NCI-H2107 (cell line): ENCODE measurements around the gene RCL1.

Source experiments
- DNase-seq: peaks from one replicate; lab custom pipeline; 2025; lab: John Stamatoyannopoulos, UW

Gene RCL1

DNA sequence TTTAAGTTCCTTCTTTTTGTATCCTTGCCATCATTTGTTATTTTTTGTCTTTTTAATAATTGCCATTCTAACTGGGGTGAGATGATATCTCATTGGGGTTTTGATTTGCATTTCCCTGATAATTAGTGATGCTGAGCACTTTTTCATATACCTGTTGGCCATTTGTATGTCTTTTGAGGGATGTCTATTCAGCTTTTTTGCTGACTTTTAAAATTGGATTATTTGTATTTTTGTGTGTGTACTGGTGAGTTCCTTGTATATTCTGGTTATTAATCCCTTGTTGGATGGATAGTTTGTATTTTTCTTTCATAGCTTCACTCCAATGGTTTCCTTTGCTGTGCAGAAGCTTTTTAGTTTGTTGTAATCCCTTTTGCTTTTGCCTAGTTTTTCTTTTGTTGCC, 19.1 kb downstream of the RCL1 start:
- no peak for DNase-seq

DNA sequence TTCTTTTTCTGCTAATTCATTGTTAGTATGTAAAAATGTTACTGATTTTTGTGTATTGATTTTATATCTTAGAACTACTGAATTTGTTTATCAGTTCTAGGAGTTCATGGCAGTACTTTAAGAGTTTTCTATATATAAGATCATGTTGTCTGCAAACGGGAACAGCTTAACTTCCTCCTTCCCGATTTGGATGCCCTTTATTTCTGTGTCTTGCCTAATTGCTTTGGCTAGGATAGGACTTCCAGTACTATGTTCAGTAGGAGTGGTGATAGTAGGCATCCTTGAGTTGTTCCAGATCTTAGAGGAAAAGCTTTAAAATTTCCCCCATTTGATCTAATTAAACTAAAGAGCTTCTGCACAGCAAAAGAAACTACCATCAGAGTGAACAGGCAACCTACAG, 20.1 kb downstream of the RCL1 start:
- no peak for DNase-seq

DNA sequence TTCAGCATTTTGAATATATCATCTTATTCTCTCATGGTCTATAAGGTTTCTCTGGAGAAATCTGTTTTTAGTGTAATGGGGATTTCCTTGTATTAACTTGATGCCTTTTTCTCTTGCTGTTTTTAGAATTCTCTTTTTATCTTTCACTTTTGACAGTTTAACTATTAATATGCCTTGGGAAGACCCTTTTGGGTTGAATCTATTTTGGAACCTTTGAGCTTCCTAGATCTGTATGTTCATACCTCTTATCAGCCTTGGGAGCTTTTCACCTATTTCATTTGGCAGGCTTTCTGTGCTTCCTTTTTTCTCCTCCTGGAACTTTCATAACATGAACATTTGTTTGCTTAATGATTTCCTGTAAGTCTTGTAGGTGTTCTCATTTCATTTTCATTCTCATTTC, 22.2 kb downstream of the RCL1 start:
- DNase-seq: no peak

DNA sequence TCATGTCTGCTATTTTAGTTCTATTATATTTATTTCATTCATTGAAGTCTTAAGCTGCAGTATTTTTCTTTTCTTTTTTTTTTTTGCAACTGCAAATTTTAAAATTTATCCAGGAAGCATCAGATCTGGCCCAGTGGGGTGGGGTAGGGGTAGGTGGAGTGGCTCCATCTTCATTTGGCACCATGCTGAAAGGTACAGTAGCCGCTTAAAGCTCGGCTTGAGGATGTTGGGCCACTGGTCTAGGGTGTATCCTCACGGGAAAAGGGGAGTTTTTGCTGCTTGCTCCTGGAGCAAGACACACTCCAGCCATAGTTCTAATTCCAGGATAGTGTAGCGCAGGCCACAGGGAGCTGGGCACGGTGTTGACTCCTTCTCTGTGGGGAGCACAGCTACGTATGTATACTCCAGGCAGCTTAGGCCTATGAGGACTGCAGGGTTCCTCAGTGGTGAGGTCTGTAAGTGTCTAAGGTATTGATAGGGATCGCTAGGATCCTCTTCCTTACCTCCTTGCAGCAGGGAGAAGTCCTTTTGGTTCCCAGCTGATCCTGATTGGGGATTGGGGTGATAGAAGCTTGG, 22.7 kb downstream of the RCL1 start:
- DNase-seq: no peak

DNA sequence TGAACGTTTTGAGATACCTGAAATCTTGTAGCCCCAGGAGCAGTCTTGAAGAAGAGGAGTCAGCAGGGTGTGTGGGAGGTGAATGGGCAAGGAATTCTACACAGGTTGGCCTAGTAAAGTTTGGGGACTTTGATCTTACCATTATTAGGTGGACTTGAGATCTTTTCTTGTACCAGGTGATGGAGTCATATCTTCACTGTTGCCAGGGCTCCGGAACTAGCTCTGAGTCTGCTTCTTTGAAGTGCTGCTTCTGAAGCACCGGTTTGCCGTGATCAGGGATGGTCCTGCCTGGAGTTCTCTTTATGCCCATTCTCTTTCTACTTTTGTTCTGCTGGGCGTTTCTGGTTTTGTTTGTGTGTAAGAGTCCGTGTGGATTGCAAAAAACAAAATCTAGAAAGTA, 27.4 kb downstream of the RCL1 start:
- DNase-seq: no peak

DNA sequence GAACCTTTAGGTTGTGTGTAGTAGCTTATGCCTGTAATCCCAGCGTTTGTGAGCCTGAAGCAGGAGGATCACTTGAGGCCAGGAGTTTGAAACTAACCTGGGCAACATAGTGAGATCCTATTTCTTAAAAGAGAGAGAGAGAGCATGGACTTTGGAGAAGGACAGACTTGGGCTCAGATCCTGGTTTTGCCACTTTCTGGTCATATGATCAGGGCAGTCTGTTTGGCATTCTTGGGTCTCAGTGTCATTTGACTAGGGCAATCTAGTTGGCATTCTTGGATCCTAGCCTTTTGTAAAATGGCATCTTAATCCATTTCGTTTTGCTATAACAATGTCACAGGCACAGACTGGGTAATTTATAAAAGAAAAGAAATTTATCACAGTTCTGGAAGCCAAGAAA, 28.4 kb downstream of the RCL1 start:
- no peak for DNase-seq

DNA sequence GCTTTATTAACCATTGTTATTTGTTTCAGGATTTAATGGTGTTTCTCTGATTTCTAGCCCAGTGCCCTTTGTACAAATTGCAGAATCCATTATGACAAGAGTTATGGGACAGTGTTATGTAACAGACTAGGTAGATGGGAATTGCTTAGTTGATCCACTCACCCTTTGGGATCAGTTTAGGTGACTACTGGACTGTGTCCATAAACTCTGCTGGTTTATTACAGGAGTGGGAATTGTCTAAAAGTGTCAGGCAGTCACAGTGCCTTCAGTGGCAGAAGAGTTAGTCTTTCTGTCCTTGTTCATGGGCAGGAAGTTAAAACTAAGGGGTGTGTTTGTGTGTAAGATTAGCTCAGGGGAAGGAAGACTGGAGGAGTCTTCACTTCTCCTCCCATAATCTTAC, 29.3 kb downstream of the RCL1 start:
- DNase-seq: no peak

DNA sequence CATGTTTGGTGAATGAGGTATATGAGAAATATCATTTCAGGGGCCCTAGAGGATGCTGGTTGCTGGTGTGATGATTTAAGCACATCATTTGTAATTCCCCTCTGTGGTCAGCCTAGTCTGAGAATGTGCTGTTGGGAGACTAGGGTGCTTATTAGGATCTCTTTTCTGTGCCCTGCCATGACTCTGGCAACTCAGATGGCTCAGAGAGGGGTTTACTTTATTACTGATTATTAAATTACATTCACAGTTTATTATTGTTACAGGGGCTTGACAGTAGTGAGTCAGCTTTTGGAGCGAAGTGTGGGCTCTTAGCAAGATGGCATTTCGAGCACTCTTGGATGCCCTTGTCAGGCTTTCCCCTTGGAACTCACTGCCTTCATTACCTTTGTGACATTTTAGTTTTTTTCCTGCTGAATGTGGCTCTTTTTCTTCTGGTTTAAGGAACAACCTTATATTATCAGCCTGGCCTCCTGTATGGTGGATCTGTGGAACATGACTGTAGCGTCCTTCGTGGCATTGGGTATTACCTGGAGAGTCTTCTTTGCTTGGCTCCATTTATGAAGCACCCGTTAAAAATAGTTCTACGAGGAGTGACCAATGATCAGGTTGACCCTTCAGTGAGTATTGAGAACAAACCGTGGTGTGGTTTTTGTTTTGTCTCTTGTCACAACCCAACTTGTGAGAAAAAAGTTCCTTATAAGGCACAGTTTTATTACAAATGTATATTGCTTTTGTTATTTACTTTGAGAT, 33.8 kb downstream of the RCL1 start:
- no peak for DNase-seq

DNA sequence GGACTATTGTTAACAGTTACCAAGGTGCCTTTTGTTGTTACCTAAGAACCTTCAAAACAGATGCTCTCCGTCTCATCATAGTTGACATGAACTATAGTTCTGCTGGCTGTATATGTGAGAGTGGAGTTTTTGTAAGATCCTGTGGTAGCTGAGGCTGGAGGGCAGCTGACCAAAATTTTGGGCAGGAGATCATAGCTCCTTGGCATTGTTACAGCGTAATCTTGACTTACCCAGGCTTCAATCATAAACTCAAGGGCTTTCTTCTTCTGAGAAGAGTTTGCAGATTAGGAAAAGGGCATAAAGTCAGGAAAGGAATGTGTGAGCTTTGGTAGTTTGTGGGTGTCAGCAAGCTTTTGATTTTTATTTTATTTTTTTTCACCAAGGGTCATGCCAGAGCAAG, 34.5 kb downstream of the RCL1 start:
- DNase-seq: no peak

DNA sequence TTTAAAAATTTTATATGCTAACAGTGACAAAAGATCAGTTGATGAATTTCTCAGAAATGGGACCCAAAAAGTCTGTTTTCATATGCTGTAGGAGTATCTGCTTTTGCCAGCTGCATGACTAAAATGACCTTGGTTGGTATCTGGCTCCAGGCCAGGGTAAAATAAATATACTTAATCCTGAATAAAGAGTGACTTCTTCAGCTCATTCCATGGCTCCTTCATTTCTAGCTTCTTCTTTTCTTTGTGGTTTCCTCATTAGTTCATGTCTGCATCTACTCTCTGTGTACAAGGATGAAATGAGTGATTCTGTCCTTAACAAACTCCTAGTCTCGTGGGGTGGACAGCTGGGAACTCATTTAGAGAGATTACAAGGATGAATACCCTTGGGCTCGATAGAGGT, 36.0 kb downstream of the RCL1 start:
- no peak for DNase-seq

DNA sequence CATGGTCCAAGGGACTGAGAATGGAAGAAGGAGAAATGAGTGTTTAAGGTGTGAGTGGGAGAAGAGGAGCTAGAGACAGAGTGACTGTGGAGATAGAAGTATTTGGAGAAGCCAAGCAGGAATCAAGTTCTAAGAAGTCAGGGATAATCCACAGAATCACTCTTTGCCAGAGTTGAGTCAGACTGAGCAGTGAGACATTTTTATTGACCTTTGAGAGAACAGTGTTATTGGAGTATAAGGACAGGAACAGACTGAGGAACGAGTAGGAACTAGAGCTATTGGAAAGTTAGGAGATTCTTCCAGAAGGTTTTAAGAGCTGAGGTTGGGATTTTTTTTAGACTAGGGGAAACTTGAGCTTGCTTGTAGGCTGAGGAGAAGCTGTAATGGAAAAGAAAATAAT, 37.2 kb downstream of the RCL1 start:
- no peak for DNase-seq

DNA sequence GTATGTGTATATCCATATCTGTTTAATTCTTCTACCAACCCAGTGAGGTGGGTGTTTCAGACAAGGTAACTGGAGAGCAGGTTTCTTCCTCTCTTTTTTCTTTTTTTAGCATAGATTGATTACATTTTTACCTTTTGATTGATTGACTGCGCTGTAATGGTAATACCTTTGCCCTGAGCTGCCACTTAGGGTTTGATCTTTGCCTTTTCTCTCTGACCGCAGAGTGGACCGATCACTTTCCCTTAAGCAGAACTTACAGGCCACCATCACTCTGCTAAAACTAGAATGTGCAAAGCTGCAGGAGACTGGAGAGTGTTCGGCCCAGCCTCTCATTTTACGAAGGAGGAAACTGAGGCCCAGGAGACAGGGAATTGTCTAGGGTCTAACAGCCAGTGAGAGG, 38.0 kb downstream of the RCL1 start:
- DNase-seq: no peak

DNA sequence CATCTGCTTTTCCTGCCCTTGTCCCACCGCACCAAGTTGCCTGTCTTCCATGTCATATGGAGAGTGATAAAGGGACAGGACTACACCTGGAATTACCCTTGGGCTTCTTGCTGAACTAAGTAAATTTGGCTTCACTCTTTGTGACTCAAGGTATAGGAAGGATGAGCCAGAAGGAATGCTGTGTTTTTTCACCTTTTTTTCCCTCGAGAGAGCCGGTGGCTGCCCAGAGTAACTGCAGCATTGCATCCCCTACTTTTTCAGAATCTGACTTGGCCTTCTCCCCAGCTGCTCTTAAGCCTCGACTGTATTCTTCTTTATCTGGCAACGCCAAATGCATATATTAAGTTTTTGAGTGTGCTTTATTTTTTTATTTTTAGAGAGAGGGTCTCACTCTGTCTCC, 38.4 kb downstream of the RCL1 start:
- no peak for DNase-seq

DNA sequence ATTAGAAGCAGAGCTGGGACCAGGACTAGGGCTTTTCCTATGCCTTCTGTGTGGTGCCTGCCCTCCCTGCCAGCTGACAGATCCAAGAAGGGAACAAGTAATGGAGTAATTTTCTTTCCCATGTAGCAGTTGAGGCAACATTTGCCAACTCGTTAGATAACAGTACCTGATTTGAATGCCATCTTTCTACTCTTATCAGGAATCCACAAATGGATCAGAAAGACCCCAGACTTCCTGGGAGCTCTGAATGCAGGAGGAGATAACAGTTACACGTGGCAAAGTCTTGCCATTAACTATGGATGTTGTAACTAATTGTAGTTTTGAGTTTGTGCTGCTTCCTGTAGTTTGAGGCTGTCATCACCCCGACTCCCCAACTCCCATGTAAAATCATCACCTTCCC, 39.2 kb downstream of the RCL1 start:
- no peak for DNase-seq

DNA sequence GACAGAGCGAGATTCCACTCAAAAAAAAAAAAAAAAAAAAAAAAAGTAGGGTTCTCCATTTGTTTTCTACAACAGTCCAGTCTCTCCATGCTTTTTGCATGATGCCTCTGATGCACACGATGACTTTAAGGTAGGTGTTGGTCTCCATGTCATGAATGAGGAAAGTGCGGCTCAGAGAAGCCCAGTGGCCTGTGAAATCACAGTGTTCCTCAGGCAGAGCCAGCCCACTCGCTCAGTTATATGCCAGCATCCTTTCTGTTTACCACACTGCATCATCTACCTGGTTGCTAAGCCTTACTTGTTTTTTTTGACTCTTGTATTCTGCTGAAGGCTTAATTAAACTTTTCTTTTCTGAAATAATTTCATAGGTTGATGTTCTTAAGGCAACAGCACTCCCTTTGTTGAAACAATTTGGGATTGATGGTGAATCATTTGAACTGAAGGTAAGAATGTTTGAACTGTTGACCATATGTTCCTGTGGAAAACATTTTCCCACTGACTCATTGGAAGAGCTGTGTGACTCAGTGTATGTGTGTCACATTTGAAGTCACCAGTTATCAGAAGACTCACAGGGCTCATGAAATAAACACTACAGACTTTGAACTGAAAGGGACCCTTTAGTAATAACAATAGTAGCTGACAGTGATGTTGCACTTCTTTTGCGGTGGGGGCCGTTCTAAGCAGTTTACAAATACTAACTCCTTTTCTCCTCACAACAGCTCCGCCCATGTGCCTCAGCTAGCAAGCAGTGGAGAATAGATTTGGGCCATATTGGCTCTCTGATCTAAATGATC, 40.2 kb downstream of the RCL1 start:
- no peak for DNase-seq

DNA sequence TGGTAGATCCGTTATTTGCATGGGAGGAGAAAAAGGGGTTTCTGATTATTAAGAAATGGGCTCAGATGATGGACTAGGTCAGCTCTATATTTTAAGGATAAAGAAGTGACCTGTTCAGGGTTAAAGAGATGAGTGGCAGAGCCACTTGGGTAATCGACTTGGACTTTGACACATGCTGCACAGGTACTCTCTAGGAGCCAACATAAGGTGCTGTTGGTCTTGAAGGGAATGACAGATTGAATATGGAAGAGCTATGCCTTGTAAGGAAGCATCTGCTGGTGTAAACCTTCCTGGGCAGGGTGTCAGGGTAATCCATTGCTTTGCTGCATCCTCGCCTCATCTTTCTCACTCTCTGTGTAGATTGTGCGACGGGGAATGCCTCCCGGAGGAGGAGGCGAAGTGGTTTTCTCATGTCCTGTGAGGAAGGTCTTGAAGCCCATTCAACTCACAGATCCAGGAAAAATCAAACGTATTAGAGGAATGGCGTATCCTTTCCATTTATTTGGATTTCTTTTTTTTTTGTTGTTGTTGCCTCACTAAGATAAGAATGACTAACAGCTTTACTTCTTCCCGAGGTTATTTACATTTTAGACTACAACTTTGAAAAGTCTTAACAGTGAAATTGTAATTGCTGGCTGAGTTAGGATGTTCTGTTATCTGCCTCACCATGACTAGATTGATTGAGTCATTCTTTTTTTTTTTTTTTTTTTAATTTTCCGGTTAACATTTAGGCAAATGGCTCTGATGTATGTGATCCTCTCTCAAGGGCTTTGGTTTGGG, 41.2 kb downstream of the RCL1 start:
- DNase-seq: no peak

DNA sequence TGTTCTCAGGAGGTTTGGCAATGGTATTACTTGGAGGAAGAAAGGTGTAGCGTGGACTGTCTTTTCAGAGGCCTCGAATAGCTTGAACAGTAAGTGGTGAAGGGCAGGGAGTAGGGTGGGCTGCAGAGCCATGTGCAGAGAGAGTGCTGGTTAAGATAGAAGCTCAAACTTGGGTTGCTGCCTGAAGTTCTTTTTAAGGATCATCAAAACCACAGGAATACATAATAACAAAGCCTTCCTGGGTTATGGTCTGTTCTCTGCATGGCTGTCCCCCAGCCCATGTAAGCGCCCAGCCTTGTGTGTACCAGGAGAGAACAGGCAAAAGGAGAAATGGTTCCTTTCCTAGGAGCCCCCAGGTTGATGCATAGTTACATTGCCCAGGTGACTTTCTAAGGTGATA, 43.9 kb downstream of the RCL1 start:
- no peak for DNase-seq

DNA sequence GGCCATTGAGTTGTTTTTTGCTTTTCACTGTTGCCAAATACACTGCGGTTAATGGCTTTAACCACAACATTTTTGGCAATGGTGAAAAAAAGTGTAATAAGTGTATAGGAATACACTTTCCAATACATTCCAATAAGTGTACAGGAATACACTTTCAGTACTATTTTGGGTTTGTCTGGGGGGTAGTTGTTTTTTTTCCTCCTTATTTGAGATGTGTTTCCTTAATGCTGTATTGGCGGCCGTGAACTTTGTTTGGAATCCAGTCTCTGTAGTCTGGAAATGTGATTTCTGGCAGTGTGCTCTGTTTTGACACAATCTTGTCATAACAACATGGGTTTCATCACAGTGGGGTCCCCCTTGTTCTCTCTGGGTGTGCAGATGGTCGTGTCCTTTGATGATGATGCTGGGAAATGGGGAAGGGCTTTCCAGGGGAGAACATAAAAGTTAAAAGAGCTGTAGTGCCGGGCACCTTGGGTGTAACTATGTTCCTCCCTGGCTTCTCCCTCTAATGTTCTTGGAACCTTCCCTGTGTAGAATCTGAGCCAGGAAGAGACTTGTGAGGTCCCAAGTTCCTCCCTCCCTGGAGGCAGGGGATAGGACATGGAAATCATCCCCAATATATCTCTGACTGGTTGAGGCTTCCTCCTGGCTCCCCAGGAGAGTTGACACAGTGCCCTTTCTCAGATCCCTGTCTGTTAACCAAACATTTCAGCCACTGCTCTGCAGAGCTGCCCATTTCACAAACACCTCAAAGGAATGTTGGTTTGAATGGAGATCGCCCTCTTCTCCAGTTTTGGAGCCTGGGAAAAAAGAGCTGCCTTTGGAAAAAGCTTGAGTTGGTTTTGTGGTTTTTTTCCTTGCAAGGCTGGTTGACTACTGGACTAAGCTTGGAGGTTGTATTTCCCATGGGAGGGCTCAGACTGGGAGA, 44.8 kb downstream of the RCL1 start:
- DNase-seq: no peak

DNA sequence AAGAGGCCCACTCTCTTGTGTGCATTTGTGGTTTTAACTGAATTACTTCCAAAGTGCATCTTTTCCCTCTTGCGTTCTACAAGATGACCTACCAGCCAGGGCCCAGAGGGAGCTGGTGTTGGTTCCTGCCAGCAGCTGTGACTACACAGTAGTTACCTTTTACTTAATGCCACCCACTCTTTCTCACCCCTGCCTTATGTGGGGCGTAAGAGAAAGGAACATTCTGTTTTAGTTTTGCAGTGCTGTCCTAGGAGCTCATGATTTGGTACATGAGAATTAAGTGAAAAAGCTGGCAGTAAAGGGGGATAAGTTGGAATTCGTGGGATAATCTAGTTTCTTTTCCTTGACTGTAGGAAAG, 45.4 kb downstream of the RCL1 start:
- no peak for DNase-seq

DNA sequence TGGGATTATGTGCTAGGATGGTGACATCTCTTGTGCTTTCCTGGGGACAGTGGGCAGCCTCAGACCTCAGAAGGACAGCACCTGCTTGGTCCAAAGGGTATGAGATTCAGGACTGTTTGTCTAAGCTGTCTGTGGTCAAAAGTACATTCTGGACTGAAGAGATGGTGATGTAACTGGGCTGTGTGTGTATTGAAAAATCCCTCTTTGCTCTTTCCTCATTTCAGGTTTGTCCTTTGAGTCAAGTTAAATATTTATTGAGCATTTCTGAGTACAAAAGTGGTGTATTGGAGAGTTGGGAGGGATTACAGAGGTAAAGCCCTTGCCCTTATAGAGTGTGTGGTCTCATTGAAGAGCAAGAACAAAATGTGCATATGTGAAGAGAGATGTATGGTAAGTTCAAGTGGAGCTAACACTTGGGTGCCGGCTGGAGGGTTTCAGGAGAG, 46.7 kb downstream of the RCL1 start:
- DNase-seq: no peak

DNA sequence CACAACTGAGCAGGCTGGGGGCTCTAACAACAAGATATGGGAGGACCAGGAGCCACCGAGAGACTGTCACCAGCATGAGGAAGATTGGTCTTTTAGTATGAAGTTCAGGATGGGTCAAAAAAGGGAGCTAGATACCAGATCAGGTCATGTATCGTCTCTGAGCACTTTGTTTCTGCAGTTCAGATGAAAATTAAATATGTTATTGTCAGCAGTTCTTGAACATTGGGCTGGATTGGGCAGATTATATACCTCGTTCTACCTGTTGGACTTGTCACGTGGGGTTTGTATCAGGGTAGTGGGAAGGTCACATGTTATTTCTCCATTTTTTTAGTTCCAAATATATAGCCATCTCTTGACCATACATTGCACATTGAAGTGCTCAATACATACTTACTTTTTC, 47.3 kb downstream of the RCL1 start:
- DNase-seq: no peak

DNA sequence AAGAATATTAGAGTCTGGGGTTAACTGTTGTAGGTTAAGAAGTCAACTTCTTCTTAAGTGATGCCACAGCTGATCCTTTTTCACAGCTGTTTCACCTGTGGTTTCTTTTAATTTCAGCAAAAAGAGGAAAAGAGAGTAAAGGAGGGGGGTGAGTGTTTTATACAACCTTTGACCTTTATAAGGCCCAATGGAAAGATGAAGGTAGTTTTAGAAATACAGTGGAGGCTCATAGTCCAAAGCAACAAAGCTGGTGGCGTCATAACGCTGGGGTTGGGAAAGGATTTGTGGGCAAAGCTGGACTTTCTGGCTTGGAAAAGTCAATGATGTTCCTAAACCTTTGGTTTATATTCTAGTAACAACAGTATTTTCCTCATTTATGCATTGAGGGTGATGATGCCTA, 49.5 kb downstream of the RCL1 start:
- DNase-seq: no peak
